Kidney glomerular epithelial cell (primary cell): Measurements from ENCODE around the gene GTF2IRD1.

Source experiments
- DNase-seq: peaks from one replicate; lab custom pipeline; 2025; lab: John Stamatoyannopoulos, UW

Gene GTF2IRD1

GRCh38 chr7:74568658-74569057 lies 115.0 kb downstream of the GTF2IRD1 start:
- no peak for DNase-seq

DNA sequence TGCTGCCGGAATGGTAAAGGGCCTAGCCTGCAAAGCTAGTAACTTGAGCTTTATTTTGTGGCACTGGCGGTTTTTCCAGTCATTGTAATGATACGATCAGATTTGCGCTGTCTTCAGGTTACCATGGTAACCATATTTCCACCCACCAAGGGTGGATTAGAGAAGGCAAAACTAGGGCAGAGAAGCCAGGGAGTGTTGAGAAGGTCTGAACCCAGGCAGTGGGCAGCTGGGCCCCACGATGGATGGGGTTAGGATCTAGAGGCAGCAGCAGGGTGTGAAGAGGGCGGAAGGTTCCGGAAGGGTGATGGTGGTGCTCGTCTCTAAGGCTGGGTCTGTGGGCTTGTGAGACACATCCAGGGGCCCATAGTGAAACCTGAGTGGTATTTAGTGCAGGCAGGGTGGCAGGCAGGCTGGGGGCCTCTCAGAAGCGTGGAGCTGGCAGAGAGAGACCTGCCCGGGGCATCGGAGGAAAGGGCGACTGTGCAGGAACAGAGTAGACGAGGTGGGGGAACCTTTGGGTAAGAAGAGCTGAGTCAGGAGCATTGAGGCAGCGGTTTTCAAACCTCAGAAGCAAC lies 115.9 kb downstream of the GTF2IRD1 start:
- DNase-seq, result no peak

GRCh38 chr7:74570533-74571156 lies 116.9 kb downstream of the GTF2IRD1 start:
- DNase-seq, result no peak

DNA sequence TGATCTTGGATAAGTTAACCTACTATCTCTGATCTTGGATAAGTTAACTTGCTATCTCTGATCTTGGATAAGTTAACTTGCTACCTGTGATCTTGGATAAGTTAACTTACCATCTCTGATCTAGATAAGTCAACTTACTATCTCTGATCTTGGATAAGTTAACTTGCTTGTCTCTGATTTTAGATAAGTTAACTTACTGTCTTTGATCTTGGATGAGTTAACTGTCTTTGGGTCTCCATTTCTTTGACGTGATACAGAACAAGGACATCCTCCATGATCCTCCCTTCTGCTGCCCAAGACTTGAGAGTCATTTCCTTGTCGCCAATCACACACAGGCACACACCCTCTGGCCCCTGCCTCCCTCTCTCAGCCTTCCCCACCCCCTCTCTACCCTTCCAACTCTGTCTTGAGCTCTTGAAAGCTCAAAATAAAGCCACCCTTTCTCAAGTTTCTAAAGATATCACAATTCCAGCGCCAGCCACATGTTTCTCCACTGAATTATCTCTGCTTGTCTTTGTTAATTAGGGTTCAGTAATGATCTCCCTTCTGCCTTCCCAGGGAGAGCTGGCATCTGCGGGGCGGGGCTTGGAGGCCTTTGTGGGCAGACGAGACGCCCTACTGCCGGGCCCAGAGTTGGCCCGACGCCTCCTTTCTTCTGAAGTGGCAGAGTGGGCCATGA lies 118.7 kb downstream of the GTF2IRD1 start:
- no peak for DNase-seq

DNA sequence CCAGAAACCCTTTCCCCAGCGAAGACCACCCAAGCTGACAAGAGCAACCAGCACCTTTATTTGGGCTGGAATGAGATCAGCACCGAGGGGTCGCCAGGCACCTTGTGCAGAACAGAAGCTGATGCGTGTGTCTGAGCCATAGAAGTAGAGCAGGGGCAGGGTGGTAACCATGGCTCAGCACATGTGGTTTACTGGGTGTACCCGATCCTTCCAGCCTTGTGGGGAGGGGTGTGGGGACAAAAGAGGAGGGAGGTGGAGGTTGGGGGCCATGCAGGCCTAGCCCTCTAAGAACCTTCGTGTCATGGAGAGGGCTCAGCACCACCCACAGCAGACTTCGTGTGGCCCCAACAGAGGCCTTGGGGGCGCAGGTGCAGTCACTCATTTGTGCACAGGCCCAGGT lies 119.8 kb downstream of the GTF2IRD1 start:
- DNase-seq, result no peak

DNA sequence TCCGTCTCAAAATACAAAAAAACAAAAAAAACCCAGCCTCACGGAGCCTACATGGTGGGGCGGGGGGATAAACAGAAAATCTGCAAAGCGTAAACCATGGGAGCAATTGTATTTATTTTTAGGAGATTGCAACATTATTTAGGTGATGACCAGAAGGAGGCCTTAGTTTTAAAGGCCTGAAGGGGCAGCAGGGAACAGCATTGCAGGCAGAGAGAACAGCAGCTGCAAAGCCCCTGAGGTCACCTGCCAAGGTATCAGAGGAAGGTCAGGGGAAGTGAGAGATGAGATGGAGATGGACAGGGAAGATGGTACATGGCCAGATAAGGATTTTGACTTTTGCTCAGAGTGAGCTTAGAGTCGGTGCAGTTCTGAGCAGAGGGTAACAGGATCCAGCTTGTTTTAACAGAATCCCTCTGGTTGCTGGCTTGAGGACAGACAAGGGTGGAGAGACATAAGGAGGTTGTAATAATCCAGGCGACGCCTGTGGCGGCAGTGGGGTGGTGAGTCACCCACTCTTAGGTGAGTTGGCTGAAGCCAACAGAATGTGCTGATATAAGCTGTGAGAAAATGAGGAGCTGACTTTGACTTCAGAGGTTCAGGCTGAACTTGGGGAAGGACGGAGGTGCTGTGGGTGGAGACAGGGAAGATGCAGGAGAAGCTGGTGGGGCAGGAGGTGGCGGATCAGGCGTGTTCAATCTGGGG lies 121.5 kb downstream of the GTF2IRD1 start:
- DNase-seq, result peak; percentile 41

DNA sequence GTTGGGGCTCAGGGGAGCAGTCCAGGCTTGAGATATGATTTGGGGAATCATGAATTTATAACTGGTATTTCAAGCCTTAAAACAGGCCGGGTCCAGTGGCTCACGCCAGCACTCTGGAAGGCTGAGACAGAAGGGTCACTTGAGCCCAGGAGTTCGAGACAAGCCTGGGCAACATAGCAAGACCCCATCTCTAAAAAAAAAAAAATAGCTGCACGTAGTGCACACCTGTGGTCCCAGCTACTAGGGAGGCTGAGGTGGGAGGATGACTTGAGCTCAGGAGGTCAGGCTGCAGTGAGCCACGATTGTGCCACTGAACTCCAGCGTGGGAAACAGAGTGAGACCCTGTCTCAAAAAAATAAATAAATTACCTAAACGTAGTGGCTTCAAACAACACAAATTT lies 122.1 kb downstream of the GTF2IRD1 start:
- DNase-seq, result no peak

DNA sequence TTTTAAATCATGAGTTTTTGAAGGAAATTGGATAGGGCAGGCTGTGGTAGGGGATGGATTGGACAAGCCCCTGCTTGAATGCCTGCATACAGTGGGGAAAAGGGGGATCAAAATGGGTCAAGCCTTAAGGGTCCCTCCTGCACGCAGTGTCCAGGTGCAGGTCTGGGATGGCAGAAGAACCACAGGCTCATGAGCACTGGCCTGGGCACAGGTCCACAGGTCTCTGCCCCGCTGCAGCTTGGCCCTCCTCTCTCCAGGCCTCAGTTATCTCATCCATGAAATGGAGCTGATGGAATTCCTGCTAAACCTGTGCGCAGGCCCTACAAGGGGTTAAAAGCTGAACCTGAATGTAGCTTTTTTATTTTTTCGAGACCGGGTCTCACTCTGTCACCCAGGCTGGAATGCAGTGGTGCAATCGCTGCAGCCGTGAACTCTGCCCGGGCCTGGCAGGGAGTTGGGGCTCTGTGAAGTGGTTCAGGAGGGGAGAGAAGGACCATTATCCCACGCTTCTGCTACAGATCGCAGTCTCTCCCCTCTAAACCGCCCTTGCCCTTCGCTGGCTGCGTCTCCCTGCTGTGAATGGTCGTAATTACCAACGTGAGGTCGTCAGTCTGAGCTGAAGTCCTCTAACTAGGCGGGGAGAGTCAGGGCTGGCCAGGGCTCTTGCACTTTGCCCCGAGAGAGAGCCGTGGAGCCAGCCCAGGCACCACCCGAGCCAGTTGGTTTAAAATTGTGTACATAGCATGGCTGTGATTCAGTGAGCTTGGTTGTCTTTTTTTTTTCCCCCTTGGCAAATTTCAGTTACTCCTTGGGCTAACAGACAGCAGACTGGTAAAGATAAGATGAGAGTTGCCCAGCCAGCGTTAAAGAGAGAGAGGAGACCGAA lies 126.3 kb downstream of the GTF2IRD1 start:
- peak; percentile 35 for DNase-seq

DNA sequence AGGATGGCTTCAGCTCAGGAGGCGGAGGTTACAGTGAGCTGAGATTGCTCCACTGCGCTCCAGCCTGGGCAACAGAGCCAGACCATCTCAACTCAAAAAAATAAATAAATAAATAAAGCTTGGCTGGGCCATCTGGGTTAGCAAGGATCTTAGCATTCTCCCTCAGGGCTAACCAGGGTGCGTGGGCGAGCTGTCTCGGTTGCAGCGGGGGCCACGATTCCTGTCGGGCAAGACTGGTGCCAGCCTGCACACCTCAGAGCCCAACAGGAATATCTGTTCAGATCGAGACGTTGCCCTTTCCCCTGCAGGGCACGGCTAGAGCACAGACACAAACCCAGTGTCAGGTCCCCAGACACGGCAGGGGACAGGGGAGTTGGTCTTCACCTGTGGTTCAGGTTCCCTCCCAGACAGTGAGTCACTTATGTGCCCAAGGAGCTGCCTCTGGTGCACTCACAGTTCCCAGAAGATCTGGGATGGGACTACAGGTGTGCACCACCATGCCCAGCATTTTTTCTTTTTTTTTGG lies 128.3 kb downstream of the GTF2IRD1 start:
- no peak for DNase-seq

GRCh38 chr7:74582447-74583039 lies 128.8 kb downstream of the GTF2IRD1 start:
- DNase-seq, result no peak

- DNase-seq, result no peak
Observed at GRCh38 chr7:74583630-74584029, 129.9 kb downstream of the GTF2IRD1 start.

- DNase-seq, result no peak
Observed at GRCh38 chr7:74584160-74584954, 130.7 kb downstream of the GTF2IRD1 start.

- DNase-seq, result no peak
Observed at GRCh38 chr7:74585844-74586243, 132.1 kb downstream of the GTF2IRD1 start.

GRCh38 chr7:74586258-74587175 lies 132.8 kb downstream of the GTF2IRD1 start:
- DNase-seq, result peak; percentile 68

DNA sequence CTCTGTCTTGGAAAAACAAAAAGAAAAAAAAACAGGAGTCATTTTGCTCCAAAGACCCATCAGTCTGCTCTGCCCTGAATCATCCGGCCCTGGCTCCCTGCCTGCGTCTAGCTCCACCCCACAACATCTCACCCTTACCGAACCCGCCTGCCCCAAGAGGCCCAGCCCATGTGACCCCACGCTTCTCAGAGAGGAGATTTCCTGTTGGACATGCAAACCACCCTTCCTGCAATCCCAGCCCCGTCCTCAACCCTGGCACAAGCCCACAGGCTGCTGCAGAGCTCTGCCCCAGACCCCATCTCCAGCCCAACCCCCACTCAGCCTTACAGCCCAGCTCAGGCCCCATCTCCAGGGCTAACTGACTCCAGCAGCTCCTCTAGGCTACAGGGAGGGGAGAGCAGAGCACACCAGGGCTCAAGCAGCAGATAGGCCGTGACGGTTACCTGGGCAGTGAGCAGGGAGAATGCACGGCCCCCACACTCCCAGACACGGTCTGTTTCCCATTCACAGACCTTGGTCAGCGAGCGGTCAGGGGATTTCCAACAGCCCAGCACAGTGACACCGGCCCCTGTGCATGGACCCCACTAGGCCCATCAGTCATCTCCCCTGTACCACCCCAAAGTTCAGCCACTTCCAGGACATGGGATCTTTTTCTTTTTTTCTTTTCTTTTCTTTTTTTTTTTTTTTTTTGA lies 133.9 kb downstream of the GTF2IRD1 start:
- peak; percentile 99 for DNase-seq

DNA sequence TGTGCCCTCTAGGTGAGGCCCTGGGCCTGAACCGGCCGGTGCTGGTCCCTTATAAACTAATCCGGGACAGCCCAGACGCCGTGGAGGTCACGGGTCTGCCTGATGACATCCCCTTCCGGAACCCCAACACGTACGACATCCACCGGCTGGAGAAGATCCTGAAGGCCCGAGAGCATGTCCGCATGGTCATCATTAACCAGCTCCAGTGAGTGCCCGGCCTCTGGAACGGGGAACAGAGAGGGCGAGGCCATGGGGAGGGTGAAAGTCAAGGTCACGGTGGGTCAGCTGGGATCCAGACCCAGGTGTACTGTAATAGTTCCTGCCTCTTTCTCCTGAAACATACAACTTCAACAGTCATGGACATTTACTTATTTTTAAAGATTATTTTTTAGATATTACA lies 137.1 kb downstream of the GTF2IRD1 start:
- DNase-seq, result no peak

DNA sequence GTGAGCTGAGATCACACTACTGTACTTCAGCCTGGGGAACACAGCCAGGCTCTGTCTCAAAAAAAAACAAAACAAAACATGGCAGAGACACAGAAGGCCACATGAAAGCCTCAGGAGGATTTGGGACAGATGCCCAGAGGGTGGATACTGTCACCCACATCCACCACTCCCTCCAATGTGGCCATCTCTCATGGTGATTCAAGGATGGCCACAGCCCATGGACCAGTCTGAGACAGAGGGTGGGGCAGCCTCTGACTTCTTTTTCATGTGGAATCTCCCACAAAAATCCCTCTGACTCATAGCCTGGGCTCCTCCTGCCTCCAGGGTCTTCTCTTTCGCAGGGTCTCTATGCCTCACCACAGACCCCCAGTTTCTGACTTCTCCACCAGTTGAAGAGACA lies 144.9 kb downstream of the GTF2IRD1 start:
- DNase-seq, result no peak

GRCh38 chr7:74599244-74599643 lies 145.5 kb downstream of the GTF2IRD1 start:
- no peak for DNase-seq
